B cell (primary cell): ENCODE data around the gene DYNC2H1. TPM values are rescaled to one million over a fixed set of nuclear protein-coding genes. Genes with fewer than 3 reads are reported as not detected.

ENCODE experiments used
- ATAC-seq: fragments of 200-7000 bp; cut with Tn5 transposase; one replicate; pipeline ENCODE4 v1.10.0; 2021; ENCODE audit warnings: low read depth, mild to moderate bottlenecking, moderate number of reproducible peaks, moderate library complexity
- CTCF ChIA-PET: fragments of 350-600 bp; sonication (Branson Sonifier 250); formaldehyde crosslinking; loops from one replicate; lab custom pipeline; 2021; ENCODE audit warnings: antibody characterized with exemption, inconsistent platforms; lab: Charles Lee
- POLR2A ChIA-PET: fragments of 350-600 bp; sonication (Branson Sonifier 250); formaldehyde crosslinking; loops from one replicate; lab custom pipeline; 2021; ENCODE audit warnings: antibody characterized with exemption; lab: Charles Lee
- DNase-seq: peaks from one replicate; pipeline ENCODE4 v3.0.0; 2013
- H2AFZ ChIP-seq: 2 replicates; pipeline ENCODE4 v1.6.1; 2012; ENCODE audit warnings: mild to moderate bottlenecking, low read depth, low read length; ENCODE audit not compliant: insufficient read depth, poor library complexity, severe bottlenecking
- H3K27ac ChIP-seq, 2 donors: 1 replicate in 1 of 2; 2 replicates in 1 of 2; pipeline ENCODE4 v1.5.1; 2012 to 2013; ENCODE audit warnings: low read length in 2 of 2, mild to moderate bottlenecking in 2 of 2, moderate library complexity in 1 of 2
- H3K27me3 ChIP-seq, 4 experiments: fragments of 200-600 bp in 1 of 4; sonication (generic) in 1 of 4; replicated peaks in 1 of 4; 1 replicate in 2 of 4; 2 replicates in 2 of 4; pipeline versions ENCODE4 v1.6.1 to v1.7.0; 2013 to 2016; ENCODE audit warnings: low read length in 3 of 4, mild to moderate bottlenecking in 2 of 4, mixed read lengths in 1 of 4, moderate library complexity in 1 of 4; ENCODE audit not compliant: insufficient read depth in 4 of 4, control insufficient read depth in 3 of 4; ENCODE audit errors: control extremely low read depth in 1 of 4
- H3K36me3 ChIP-seq, 2 experiments: replicated peaks in 1 of 2; 1 replicate in 1 of 2; 2 replicates in 1 of 2; pipeline versions ENCODE4 v1.6.1 to v1.7.1; 2013; ENCODE audit warnings: low read length in 1 of 2; ENCODE audit not compliant: insufficient read depth in 2 of 2, control insufficient read depth in 1 of 2; ENCODE audit errors: control extremely low read depth in 1 of 2, extremely low read depth in 1 of 2
- H3K4me1 ChIP-seq, 2 donors: fragments of 200-600 bp in 1 of 2; sonication (generic) in 1 of 2; 1 replicate in 1 of 2; 2 replicates in 1 of 2; pipeline versions ENCODE4 v1.5.1 to v1.6.1; 2013 to 2017; ENCODE audit warnings: low read length in 2 of 2; ENCODE audit not compliant: control insufficient read depth in 2 of 2, insufficient read depth in 2 of 2
- H3K4me2 ChIP-seq: replicated peaks from 2 replicates; pipeline ENCODE3; 2012; ENCODE audit warnings: mild to moderate bottlenecking, low read depth, low read length; ENCODE audit not compliant: poor library complexity, severe bottlenecking
- H3K4me3 ChIP-seq, 5 experiments: fragments of 200-600 bp in 1 of 5; sonication (generic) in 1 of 5; 1 replicate in 3 of 5; 2 replicates in 2 of 5; pipeline versions ENCODE4 v1.5.1 to v1.7.0; 2011 to 2016; ENCODE audit warnings: low read length in 4 of 5, mild to moderate bottlenecking in 4 of 5, low read depth in 2 of 5, control low read depth in 1 of 5, moderate library complexity in 1 of 5; ENCODE audit not compliant: insufficient read depth in 1 of 5; ENCODE audit errors: control extremely low read depth in 1 of 5, extremely low read depth in 1 of 5
- H3K79me2 ChIP-seq: fragments of 200-600 bp; sonication (generic); one replicate; pipeline ENCODE4 v1.6.0; 2016; ENCODE audit warnings: low read length; ENCODE audit not compliant: control insufficient read depth, insufficient read depth
- H3K9ac ChIP-seq: fragments of 200-600 bp; sonication (generic); 2 replicates; pipeline ENCODE4 v1.6.1; 2017; ENCODE audit warnings: mild to moderate bottlenecking, low read length, moderate library complexity
- H3K9me3 ChIP-seq, 3 donors: one replicate each; pipeline versions ENCODE4 v1.6.1 to v1.7.1; 2013; ENCODE audit warnings: low read length in 2 of 3; ENCODE audit not compliant: control insufficient read depth in 2 of 3, insufficient read depth in 1 of 3; ENCODE audit errors: control extremely low read depth in 1 of 3
- H4K20me1 ChIP-seq: 2 replicates; pipeline ENCODE4 v1.6.0; 2012; ENCODE audit warnings: mild to moderate bottlenecking, low read length; ENCODE audit not compliant: insufficient read depth, control insufficient read depth, poor library complexity, severe bottlenecking
- H3K27ac Mint-ChIP-seq: one replicate; pipeline ENCODE4 v1.8.0; 2021; ENCODE audit warnings: mixed read lengths
- H3K27me3 Mint-ChIP-seq: one replicate; pipeline ENCODE4 v1.8.0; 2021; ENCODE audit warnings: mixed read lengths
- H3K4me1 Mint-ChIP-seq: one replicate; pipeline ENCODE4 v1.8.0; 2021; ENCODE audit warnings: mixed read lengths
- H3K4me3 Mint-ChIP-seq: one replicate; pipeline ENCODE4 v1.8.0; 2021; ENCODE audit warnings: mixed read lengths
- H3K9me3 Mint-ChIP-seq: one replicate; pipeline ENCODE4 v1.8.0; 2022; ENCODE audit warnings: mixed read lengths; ENCODE audit not compliant: insufficient read depth
- EZH2 ChIP-seq: IDR thresholded peaks from 2 replicates; pipeline ENCODE4 v1.6.1; 2012; ENCODE audit warnings: borderline replicate concordance, low read depth, mild to moderate bottlenecking, moderate library complexity, low read length; ENCODE audit not compliant: insufficient read depth, poor library complexity, severe bottlenecking
- WGBS: methylation state at CpG from one replicate; pipeline ENCODE4 v1.1.5; 2013; ENCODE audit warnings: missing lambda C conversion rate; ENCODE audit not compliant: insufficient coverage; 5-methylcytosine and 5-hydroxymethylcytosine counted together
- intact Hi-C: fragments of 100-400 bp; cut with micrococcal nuclease; formaldehyde crosslinking; loops from one replicate; pipeline ENCODE4 v1.10.0; 2022
- polyA plus RNA-seq: library from polyadenylated mRNA; depleted of rRNA; stranded (reverse); fragments of >200 nt; gene quantifications from 2 replicates; pipeline ENCODE4 v1.2.3, GENCODE V29; 2012
- total RNA-seq, 2 donors: library from RNA; stranded (reverse); fragments of 120-200 nt in 1 of 2; gene quantifications; 1 replicate in 1 of 2; 2 replicates in 1 of 2; pipeline versions ENCODE4 v1.2.3 to v1.2.4, GENCODE V29; 2013 to 2022
- TF ChIP-seq, protein P1 (sequence below): fragments of 200-600 bp; IDR thresholded peaks from one replicate; pipeline ENCODE4 v1.8.0; 2022; ENCODE audit warnings: antibody characterized with exemption, mild to moderate bottlenecking

DYNC2H1 gene
- total and polyA plus RNA-seq, 2 donors (not counting 1 experiment from before 2014, with no cell fraction given), result 0.92 to 7.8 TPM

GRCh38 chr11:103433386-103434072 is 324.3 kb downstream of the DYNC2H1 start:
- Mint-ChIP-seq H3K27me3 (no peaks in the 10 kb centered on the region), H3K27ac (no peak overlapping the region), H3K4me1 (no peaks in the 10 kb centered on the region), H3K9me3 (no peaks in the 10 kb centered on the region), H3K4me3 (no peak overlapping the region)
- H3K4me2 ChIP-seq, result no peak overlapping the region
- H3K9ac ChIP-seq, result no peak overlapping the region
- DNase-seq (no peak), ATAC-seq (no peak)
- H3K36me3 ChIP-seq, result no peaks in the 10 kb centered on the region
- no peak for TF ChIP-seq EZH2
- TF ChIP-seq, protein P1, sequence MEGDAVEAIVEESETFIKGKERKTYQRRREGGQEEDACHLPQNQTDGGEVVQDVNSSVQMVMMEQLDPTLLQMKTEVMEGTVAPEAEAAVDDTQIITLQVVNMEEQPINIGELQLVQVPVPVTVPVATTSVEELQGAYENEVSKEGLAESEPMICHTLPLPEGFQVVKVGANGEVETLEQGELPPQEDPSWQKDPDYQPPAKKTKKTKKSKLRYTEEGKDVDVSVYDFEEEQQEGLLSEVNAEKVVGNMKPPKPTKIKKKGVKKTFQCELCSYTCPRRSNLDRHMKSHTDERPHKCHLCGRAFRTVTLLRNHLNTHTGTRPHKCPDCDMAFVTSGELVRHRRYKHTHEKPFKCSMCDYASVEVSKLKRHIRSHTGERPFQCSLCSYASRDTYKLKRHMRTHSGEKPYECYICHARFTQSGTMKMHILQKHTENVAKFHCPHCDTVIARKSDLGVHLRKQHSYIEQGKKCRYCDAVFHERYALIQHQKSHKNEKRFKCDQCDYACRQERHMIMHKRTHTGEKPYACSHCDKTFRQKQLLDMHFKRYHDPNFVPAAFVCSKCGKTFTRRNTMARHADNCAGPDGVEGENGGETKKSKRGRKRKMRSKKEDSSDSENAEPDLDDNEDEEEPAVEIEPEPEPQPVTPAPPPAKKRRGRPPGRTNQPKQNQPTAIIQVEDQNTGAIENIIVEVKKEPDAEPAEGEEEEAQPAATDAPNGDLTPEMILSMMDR, result no peak
- POLR2A ChIA-PET, result no interaction called here
- H3K4me3 ChIP-seq, result no peak overlapping the region
- CTCF ChIA-PET, result no interaction called here
- 100% methylated on average over 1 of the region's 6 CpGs for WGBS
- H3K9me3 ChIP-seq, result no peaks in the 10 kb centered on the region
- intact Hi-C loops, result no loop called here
- H3K79me2 ChIP-seq, result no peaks in the 10 kb centered on the region
- H4K20me1 ChIP-seq, result no peaks in the 10 kb centered on the region
- H2AFZ ChIP-seq, result no peak overlapping the region
- no peaks in the 10 kb centered on the region for H3K27me3 ChIP-seq
- no peaks in the 10 kb centered on the region for H3K4me1 ChIP-seq
- H3K27ac ChIP-seq, result no peak overlapping the region

GRCh38 chr11:103434073-103434411 is 324.8 kb downstream of the DYNC2H1 start:
- POLR2A ChIA-PET, result no interaction called here
- Histone ChIP-seq H3K9ac (no peak overlapping the region), H3K9me3 (no peaks in the 10 kb centered on the region), H3K4me1 (no peaks in the 10 kb centered on the region), H3K27me3 (no peaks in the 10 kb centered on the region), H3K36me3 (no peaks in the 10 kb centered on the region), H3K79me2 (no peaks in the 10 kb centered on the region), H4K20me1 (no peaks in the 10 kb centered on the region), H2AFZ (no peak overlapping the region), H3K4me3 (no peak overlapping the region), H3K4me2 (no peak overlapping the region), H3K27ac (no peak overlapping the region)
- H3K4me3 Mint-ChIP-seq, result no peak overlapping the region
- H3K27ac Mint-ChIP-seq, result no peak overlapping the region
- no peak for TF ChIP-seq EZH2
- TF ChIP-seq, protein P1, result no peak
- DNase-seq, result no peak
- H3K9me3 Mint-ChIP-seq, result no peaks in the 10 kb centered on the region
- no CpG with 5 or more reads among the region's 1 CpG for WGBS
- intact Hi-C loops, result no loop called here
- H3K4me1 Mint-ChIP-seq, result no peaks in the 10 kb centered on the region
- no peak for ATAC-seq
- CTCF ChIA-PET, result no interaction called here
- H3K27me3 Mint-ChIP-seq, result no peaks in the 10 kb centered on the region
